Activated T-helper 1 cell treated with anti-CD3 and anti-CD28 coated beads, Interleukin-12 subunit alpha, Interleukin-12 subunit beta, Interleukin-2, Interleukin-4 antibody, amounts not matched to agents 30 ng/mL and 10 ng/mL and 1 ng/mL, durations not matched to agents 14 hours and 24 hours and 36 hours (primary cell): Measurements from ENCODE around the gene ADD3. TPM values are rescaled to one million over a fixed set of nuclear protein-coding genes. Genes with fewer than 3 reads are reported as not detected.

Experiments used
- DNase-seq: peaks from one replicate; pipeline ENCODE4 v3.0.0; 2021; ENCODE audit warnings: low spot score
- H3K27ac Mint-ChIP-seq: one replicate; pipeline ENCODE4 v1.8.0; 2021; ENCODE audit warnings: mild to moderate bottlenecking, mixed read lengths
- H3K27me3 Mint-ChIP-seq: one replicate; pipeline ENCODE4 v1.8.0; 2022; ENCODE audit warnings: mild to moderate bottlenecking, moderate library complexity, mixed read lengths; ENCODE audit not compliant: insufficient read depth
- H3K36me3 Mint-ChIP-seq: one replicate; pipeline ENCODE4 v1.8.0; 2021; ENCODE audit warnings: low read depth, mixed read lengths
- H3K4me1 Mint-ChIP-seq: one replicate; pipeline ENCODE4 v1.8.0; 2021; ENCODE audit warnings: low read depth, mixed read lengths
- H3K4me3 Mint-ChIP-seq: one replicate; pipeline ENCODE4 v1.8.0; 2021; ENCODE audit warnings: mild to moderate bottlenecking, moderate library complexity, mixed read lengths
- H3K9me3 Mint-ChIP-seq: one replicate; pipeline ENCODE4 v1.8.0; 2021; ENCODE audit warnings: mixed read lengths
- intact Hi-C: fragments of 100-400 bp; cut with micrococcal nuclease; formaldehyde crosslinking; loops from one replicate; pipeline ENCODE4 v1.15.1; 2024
- total RNA-seq: library from RNA; stranded (reverse); gene quantifications from 2 replicates; pipeline ENCODE4 v1.2.3, GENCODE V29; 2022

Gene ADD3
- total RNA-seq, 1 donor from 2014 or later = 36.6 TPM

DNA sequence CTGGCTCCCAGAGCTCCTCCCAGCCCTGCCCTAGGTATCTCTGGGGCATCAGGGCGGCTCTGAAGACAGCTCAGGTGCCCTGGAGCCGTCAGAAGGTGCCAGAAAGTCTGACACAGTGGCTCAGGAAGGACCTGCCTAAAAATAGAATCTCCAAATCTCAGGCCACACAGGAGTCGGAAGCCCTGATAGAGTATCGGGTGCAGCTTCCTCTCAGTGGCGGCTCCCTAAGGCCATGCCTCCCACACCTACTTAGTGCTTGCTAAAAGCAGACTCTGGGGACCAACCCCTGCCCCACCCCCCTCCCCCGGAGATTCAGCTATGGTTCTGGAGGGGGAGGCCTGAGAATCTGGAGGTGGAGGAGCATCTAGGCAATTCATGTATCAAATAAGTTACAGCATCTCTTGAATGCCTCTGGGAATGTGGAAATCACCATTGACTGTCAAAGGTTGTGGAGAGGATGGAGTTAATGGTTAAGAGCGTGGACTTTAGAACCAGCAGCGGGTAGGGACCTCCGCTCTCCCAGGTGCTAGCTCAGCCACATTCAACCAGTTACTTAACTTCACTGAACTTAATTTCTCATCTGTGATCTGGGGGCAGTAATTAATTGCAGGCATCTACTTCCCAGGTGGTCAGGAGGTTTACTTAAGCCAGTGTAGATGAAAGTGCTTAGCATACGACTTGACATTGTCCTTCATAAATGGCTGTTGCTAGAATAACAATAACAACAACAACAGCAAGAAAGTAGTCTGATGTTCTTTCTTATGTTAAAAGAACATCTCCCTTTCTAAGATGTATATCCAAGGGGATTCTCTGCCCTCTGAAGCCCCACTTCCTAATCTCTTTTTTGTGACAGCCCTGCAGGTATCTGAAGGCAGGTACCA is 161.1 kb downstream of the ADD3 start:
- no peak overlapping the region for H3K27ac Mint-ChIP-seq
- H3K36me3 Mint-ChIP-seq = no peaks in the 10 kb centered on the region
- intact Hi-C loops = no loop called here
- peaks cover 69% of the 10 kb centered on the region for H3K27me3 Mint-ChIP-seq
- no peak for DNase-seq
- H3K9me3 Mint-ChIP-seq = no peaks in the 10 kb centered on the region
- no peak overlapping the region for H3K4me3 Mint-ChIP-seq
- peaks cover 50% of the 10 kb centered on the region for H3K4me1 Mint-ChIP-seq

- H3K27me3 Mint-ChIP-seq = peaks cover 71% of the 10 kb centered on the region
- H3K36me3 Mint-ChIP-seq = no peaks in the 10 kb centered on the region
- peaks cover 46% of the 10 kb centered on the region for H3K4me1 Mint-ChIP-seq
- intact Hi-C loops = no loop called here
- H3K27ac Mint-ChIP-seq = no peak overlapping the region
- no peaks in the 10 kb centered on the region for H3K9me3 Mint-ChIP-seq
- H3K4me3 Mint-ChIP-seq = no peak overlapping the region
- DNase-seq = no peak
Measured at GRCh38 chr10:110169586-110169985, 161.8 kb downstream of the ADD3 start.

GRCh38 chr10:110170142-110170971 is 162.6 kb downstream of the ADD3 start:
- Mint-ChIP-seq H3K9me3 (no peaks in the 10 kb centered on the region), H3K4me1 (peaks cover 42% of the 10 kb centered on the region), H3K4me3 (no peak overlapping the region), H3K27ac (no peak overlapping the region), H3K27me3 (peaks cover 74% of the 10 kb centered on the region), H3K36me3 (no peaks in the 10 kb centered on the region)
- DNase-seq = no peak
- intact Hi-C loops = no loop called here

DNA sequence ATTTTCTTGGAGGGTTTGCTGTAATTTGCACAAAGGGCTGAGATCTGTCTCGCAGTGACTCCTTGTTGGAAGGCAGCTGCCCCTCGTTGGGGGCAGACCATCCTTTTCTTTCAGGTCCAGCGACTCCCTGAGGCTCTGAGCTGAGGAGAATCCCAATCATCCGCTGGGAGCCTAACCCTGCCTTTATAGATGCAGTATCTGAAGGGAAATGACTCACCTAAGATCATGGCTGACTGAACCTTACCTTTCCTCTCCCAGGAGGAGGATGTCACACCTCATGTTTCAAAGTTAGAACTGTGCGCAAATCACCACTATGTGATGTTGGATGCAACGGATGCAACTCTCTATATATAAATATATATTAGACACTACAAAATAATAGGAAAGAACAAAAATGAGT is 163.2 kb downstream of the ADD3 start:
- peaks cover 35% of the 10 kb centered on the region for H3K4me1 Mint-ChIP-seq
- H3K27me3 Mint-ChIP-seq = peaks cover 71% of the 10 kb centered on the region
- no peak for DNase-seq
- intact Hi-C loops = no loop called here
- H3K4me3 Mint-ChIP-seq = no peak overlapping the region
- H3K36me3 Mint-ChIP-seq = no peaks in the 10 kb centered on the region
- H3K9me3 Mint-ChIP-seq = no peaks in the 10 kb centered on the region
- no peak overlapping the region for H3K27ac Mint-ChIP-seq

GRCh38 chr10:110172155-110172554 is 164.4 kb downstream of the ADD3 start:
- no peak overlapping the region for H3K27ac Mint-ChIP-seq
- H3K9me3 Mint-ChIP-seq = no peaks in the 10 kb centered on the region
- intact Hi-C loops = no loop called here
- peaks cover 37% of the 10 kb centered on the region for H3K4me1 Mint-ChIP-seq
- DNase-seq = no peak
- H3K4me3 Mint-ChIP-seq = no peak overlapping the region
- no peaks in the 10 kb centered on the region for H3K36me3 Mint-ChIP-seq
- H3K27me3 Mint-ChIP-seq = peaks cover 71% of the 10 kb centered on the region

DNA sequence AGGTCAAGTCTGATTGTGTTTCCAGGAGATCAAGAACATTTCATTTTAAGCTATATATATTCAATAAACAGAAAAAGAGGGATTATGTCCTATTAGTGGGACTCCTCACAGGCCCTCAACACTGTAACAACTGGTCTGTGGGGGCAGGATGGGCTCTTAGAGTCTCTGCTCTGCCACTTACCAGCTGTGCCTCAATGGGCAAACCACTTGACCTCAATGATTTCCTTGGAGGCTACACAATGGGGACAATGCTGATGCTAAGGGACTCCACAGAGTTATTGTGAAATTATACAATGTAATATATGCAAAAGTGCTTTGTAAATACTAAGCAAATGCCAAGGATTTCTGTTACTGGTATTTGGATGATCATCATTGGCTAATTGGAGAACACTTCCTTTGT is 166.4 kb downstream of the ADD3 start:
- H3K9me3 Mint-ChIP-seq = no peaks in the 10 kb centered on the region
- H3K27ac Mint-ChIP-seq = no peak overlapping the region
- H3K36me3 Mint-ChIP-seq = no peaks in the 10 kb centered on the region
- no peak overlapping the region for H3K4me3 Mint-ChIP-seq
- peaks cover 22% of the 10 kb centered on the region for H3K4me1 Mint-ChIP-seq
- H3K27me3 Mint-ChIP-seq = peaks cover 60% of the 10 kb centered on the region
- intact Hi-C loops = no loop called here
- no peak for DNase-seq

GRCh38 chr10:110174816-110175215 is 167.0 kb downstream of the ADD3 start:
- H3K27me3 Mint-ChIP-seq = peaks cover 58% of the 10 kb centered on the region
- intact Hi-C loops = no loop called here
- no peak overlapping the region for H3K27ac Mint-ChIP-seq
- H3K9me3 Mint-ChIP-seq = no peaks in the 10 kb centered on the region
- H3K36me3 Mint-ChIP-seq = no peaks in the 10 kb centered on the region
- no peak for DNase-seq
- no peak overlapping the region for H3K4me3 Mint-ChIP-seq
- peaks cover 18% of the 10 kb centered on the region for H3K4me1 Mint-ChIP-seq

DNA sequence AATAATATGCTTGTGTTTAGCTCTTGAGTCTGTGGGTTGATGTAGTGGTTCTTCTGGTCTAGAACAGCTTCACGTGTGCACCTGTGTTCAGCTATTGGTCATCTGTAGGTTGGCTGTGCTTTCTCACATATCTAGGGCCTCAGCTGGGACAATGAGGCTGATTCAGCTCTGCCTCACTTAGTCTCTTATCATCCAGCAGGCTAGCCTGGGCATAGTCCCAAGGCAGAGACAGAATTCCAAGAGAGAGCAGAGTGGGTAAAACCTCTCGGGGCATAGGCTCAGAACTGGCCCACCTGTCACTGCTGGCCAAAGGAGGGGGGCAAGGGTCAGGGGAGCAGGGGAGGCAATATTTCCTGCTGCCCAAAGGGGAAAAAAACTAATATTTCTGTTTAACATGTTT is 167.6 kb downstream of the ADD3 start:
- no peak overlapping the region for H3K27ac Mint-ChIP-seq
- no peaks in the 10 kb centered on the region for H3K36me3 Mint-ChIP-seq
- no peak for DNase-seq
- H3K4me1 Mint-ChIP-seq = peaks cover 13% of the 10 kb centered on the region
- H3K9me3 Mint-ChIP-seq = no peaks in the 10 kb centered on the region
- intact Hi-C loops = no loop called here
- H3K4me3 Mint-ChIP-seq = no peak overlapping the region
- peaks cover 53% of the 10 kb centered on the region for H3K27me3 Mint-ChIP-seq

DNA sequence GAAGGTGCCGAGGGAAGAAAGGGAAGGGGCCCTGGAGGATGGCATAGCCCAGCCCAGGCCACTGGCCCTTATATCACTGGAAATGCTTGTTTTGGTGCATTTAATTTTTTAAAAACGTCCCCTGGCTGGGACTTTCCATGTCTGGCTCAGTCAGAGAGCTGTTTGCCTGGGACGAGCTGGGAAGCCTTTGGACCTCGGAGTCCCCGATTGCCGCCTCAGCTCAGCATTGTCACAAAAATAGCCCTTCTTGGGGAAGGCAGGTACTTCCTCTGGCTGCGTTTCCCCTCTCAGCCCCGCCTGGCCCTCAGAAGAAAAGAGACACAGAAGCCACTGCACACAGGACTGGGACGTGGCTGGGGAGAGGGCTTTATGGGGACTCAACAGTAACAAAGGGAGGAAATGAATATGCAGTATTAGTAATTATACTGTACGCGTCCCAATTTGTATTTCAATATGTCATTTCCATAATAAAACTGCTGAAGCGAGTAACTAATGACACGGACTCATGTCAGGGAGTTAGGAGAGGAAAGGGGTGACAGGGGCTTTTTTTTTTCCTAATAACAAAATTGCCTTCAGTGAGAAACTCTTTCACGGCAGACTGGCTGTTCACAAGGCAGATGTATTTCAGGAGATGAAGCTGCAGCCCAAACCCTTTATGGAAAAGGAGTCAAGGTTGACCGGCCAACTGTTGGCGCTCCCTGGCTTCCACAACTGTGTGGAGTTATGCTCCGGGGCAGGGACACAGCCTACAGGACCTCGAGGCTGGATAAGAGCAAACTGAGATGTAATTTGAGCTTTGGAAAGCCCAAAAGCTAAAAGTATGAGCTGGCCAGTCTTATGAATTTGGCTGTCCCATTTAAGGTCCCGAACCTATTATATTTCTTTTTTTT is 168.6 kb downstream of the ADD3 start:
- Mint-ChIP-seq H3K4me1 (peaks cover 6% of the 10 kb centered on the region), H3K27me3 (peaks cover 47% of the 10 kb centered on the region), H3K27ac (no peak overlapping the region)

DNA sequence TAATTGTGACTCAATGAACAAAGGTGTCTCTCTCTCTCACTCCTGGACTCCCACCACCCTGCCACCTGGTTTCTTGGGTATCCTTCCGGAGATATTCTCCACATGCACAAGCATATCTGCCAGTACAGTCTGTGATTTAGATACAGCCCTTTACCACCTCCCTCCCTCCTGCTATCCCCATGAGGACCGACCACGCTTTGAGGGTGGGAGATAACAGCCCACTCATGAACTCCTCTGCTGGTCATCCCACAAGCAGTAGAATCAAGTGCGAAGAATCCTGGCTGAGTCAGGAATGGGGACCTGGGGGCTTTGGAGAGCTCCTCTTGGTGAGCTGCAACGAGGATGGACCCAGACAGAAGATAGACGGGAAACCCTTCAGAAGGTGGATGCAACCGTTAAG is 171.4 kb downstream of the ADD3 start:
- H3K4me3 Mint-ChIP-seq = no peak overlapping the region
- peaks cover 37% of the 10 kb centered on the region for H3K27me3 Mint-ChIP-seq
- intact Hi-C loops = no loop called here
- H3K27ac Mint-ChIP-seq = no peak overlapping the region
- no peaks in the 10 kb centered on the region for H3K36me3 Mint-ChIP-seq
- no peak for DNase-seq
- no peaks in the 10 kb centered on the region for H3K9me3 Mint-ChIP-seq
- peaks cover 6% of the 10 kb centered on the region for H3K4me1 Mint-ChIP-seq

More for the DNA sequence above, 168.6 kb downstream of the ADD3 start:
- Mint-ChIP-seq H3K9me3 (no peaks in the 10 kb centered on the region), H3K4me3 (no peak overlapping the region), H3K36me3 (no peaks in the 10 kb centered on the region)
- DNase-seq = no peak
- intact Hi-C loops = loop anchor here (2.0 kb wide), 1 partner anchor 14 kb away; no protein-coding TSS in a partner anchor

GRCh38 chr10:110181451-110181850 is 173.7 kb downstream of the ADD3 start:
- DNase-seq = no peak
- H3K27ac Mint-ChIP-seq = no peak overlapping the region
- H3K4me1 Mint-ChIP-seq = peaks cover 1% of the 10 kb centered on the region
- intact Hi-C loops = no loop called here
- H3K27me3 Mint-ChIP-seq = peaks cover 29% of the 10 kb centered on the region
- H3K4me3 Mint-ChIP-seq = no peak overlapping the region
- H3K9me3 Mint-ChIP-seq = no peaks in the 10 kb centered on the region
- no peaks in the 10 kb centered on the region for H3K36me3 Mint-ChIP-seq

DNA sequence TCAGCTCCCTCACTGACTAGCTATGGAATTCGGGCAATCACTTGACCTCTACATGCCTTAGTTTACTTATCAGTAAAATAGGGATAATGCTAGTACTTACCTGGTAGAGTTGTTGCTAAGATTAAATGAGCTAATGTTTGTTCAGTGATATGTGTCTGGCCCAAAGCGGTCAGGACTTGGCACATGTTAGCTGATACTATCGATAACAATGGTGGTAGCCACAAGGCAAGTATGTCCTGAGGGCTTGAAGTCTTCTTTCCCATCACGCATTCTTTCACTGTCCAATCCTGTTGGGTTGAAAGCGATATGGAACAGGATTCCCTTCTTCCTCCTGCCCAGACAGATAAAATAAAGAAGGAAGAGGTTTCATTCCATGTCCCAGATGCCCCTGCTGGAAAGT is 174.1 kb downstream of the ADD3 start:
- intact Hi-C loops = no loop called here
- no peaks in the 10 kb centered on the region for H3K4me1 Mint-ChIP-seq
- H3K36me3 Mint-ChIP-seq = no peaks in the 10 kb centered on the region
- H3K9me3 Mint-ChIP-seq = no peaks in the 10 kb centered on the region
- no peak overlapping the region for H3K27ac Mint-ChIP-seq
- H3K4me3 Mint-ChIP-seq = no peak overlapping the region
- no peak for DNase-seq
- H3K27me3 Mint-ChIP-seq = peaks cover 31% of the 10 kb centered on the region
